Thyroid gland (tissue), 4 donors: ENCODE measurements around the gene TCERG1L.

Experiments
- POLR2A ChIP-seq, 2 donors: fragments of 450-650 bp; IDR thresholded peaks; one replicate each; pipeline ENCODE4 v1.6.1; 2017; ENCODE audit warnings: antibody characterized with exemption in 2 of 2, mild to moderate bottlenecking in 2 of 2, moderate library complexity in 1 of 2
- TF ChIP-seq, protein P1 (sequence below), 6 experiments: fragments of 200-600 bp in 3 of 6; fragments of 450-650 bp in 3 of 6; sonication (generic) in 3 of 6; IDR thresholded peaks; one replicate each; pipeline ENCODE4 v1.5.1; 2016 to 2019; ENCODE audit warnings: antibody characterized with exemption in 6 of 6, mild to moderate bottlenecking in 2 of 6, inconsistent platforms in 1 of 6, moderate library complexity in 1 of 6

DNA sequence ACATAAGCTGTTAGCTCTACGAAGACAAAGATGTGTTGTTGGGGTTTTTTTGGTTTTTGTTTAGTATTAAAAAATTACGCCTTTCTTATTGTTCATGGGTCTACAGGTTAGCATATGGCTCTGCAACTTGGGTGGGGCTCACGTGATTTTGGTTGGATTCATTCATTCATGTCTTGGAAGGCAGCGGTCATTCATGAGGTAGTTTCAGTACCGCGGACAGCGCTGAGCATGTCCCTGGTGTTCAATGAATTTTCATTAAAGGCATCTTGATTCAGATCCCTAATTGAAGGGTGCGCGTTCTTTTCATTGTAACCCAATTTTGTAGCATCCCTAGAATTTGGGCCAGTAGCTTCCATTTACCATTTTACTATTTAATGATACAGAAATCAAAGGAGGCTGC, 42.9 kb upstream of the TCERG1L start:
- TF ChIP-seq, protein P1, sequence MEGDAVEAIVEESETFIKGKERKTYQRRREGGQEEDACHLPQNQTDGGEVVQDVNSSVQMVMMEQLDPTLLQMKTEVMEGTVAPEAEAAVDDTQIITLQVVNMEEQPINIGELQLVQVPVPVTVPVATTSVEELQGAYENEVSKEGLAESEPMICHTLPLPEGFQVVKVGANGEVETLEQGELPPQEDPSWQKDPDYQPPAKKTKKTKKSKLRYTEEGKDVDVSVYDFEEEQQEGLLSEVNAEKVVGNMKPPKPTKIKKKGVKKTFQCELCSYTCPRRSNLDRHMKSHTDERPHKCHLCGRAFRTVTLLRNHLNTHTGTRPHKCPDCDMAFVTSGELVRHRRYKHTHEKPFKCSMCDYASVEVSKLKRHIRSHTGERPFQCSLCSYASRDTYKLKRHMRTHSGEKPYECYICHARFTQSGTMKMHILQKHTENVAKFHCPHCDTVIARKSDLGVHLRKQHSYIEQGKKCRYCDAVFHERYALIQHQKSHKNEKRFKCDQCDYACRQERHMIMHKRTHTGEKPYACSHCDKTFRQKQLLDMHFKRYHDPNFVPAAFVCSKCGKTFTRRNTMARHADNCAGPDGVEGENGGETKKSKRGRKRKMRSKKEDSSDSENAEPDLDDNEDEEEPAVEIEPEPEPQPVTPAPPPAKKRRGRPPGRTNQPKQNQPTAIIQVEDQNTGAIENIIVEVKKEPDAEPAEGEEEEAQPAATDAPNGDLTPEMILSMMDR (IDR thresholded peaks at IDR 0.05), result no peak
- no peak for TF ChIP-seq POLR2A (IDR thresholded peaks at IDR 0.05)
